ENCODE results near the gene DAW1.

Gene DAW1

GRCh38 chr2:227848586-227848985 is 22.8 kb upstream of the DAW1 start:
- DNase-seq (ENCODE audit: extremely low read depth, low read depth) = no peak
- TF ChIP-seq CTCF (IDR thresholded peaks at IDR 0.05; ENCODE audit: low read depth, low read length) = no peak

GRCh38 chr2:227849906-227850305 is 21.5 kb upstream of the DAW1 start:
- DNase-seq (ENCODE audit: extremely low read depth, low read depth) = no peak
- TF ChIP-seq CTCF (IDR thresholded peaks at IDR 0.05; ENCODE audit: low read depth, low read length) = no peak

- TF ChIP-seq CTCF (IDR thresholded peaks at IDR 0.05; ENCODE audit: low read depth, low read length) = no peak
- peak; percentile 70 for DNase-seq (ENCODE audit: extremely low read depth, low read depth)
Measured at GRCh38 chr2:227853204-227853629, 18.2 kb upstream of the DAW1 start.

GRCh38 chr2:227853765-227854271 is 17.6 kb upstream of the DAW1 start:
- TF ChIP-seq CTCF (IDR thresholded peaks at IDR 0.05; ENCODE audit: low read depth, low read length) = no peak
- no peak for DNase-seq (ENCODE audit: extremely low read depth, low read depth)

GRCh38 chr2:227855440-227855839 is 16.0 kb upstream of the DAW1 start:
- TF ChIP-seq CTCF (IDR thresholded peaks at IDR 0.05; ENCODE audit: low read depth, low read length) = no peak
- DNase-seq (ENCODE audit: extremely low read depth, low read depth) = no peak

- no peak for TF ChIP-seq CTCF (IDR thresholded peaks at IDR 0.05; ENCODE audit: low read depth, low read length)
- DNase-seq (ENCODE audit: extremely low read depth, low read depth) = no peak
Measured at GRCh38 chr2:227856697-227857096, 14.7 kb upstream of the DAW1 start.

- DNase-seq (ENCODE audit: extremely low read depth, low read depth) = no peak
- TF ChIP-seq CTCF (IDR thresholded peaks at IDR 0.05; ENCODE audit: low read depth, low read length) = no peak
Measured at GRCh38 chr2:227860221-227860641, 11.2 kb upstream of the DAW1 start.

Measured in AG09319 (cell line).